T-helper 1 cell treated with Interleukin-12 subunit alpha and Interleukin-12 subunit beta and Interleukin-4 antibody, amounts not matched to agents 30 μg/mL and 1 μg/mL, for 36 hours (primary cell): ENCODE results near the gene TMEM220.

Source experiments
- H3K27ac Mint-ChIP-seq: one replicate; pipeline ENCODE4 v1.8.0; 2021; ENCODE audit warnings: mild to moderate bottlenecking, mixed read lengths
- H3K27me3 Mint-ChIP-seq: one replicate; pipeline ENCODE4 v1.8.0; 2021; ENCODE audit warnings: low read depth, mixed read lengths
- H3K36me3 Mint-ChIP-seq: one replicate; pipeline ENCODE4 v1.8.0; 2021; ENCODE audit warnings: low read depth, mixed read lengths
- H3K4me1 Mint-ChIP-seq: one replicate; pipeline ENCODE4 v1.8.0; 2021; ENCODE audit warnings: low read depth, mixed read lengths
- H3K4me3 Mint-ChIP-seq: one replicate; pipeline ENCODE4 v1.8.0; 2021; ENCODE audit warnings: mild to moderate bottlenecking, moderate library complexity, mixed read lengths
- H3K9me3 Mint-ChIP-seq: one replicate; pipeline ENCODE4 v1.8.0; 2021; ENCODE audit warnings: mixed read lengths

Gene TMEM220

DNA sequence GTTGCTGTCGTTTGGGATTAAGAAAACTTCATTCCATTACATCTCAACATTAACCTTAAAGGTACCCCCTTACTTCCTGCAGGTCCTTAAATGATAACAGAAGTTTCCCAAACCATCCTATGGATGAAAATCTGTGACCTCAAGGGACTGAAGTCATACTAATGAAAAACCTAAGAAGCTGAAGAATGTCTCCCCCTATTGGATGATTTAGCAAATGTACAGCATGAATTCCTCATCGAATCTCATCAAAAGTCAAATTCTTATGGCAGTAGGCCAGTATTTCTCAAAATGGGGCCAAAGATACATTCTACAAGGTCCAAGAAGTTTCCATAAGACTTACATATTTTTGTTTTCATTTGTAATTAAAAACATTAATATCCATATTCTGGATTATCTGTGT lies 46.0 kb downstream of the TMEM220 start:
- Mint-ChIP-seq H3K9me3 (no peaks in the 10 kb centered on the region), H3K27ac (no peak overlapping the region), H3K27me3 (no peaks in the 10 kb centered on the region), H3K4me1 (peaks cover 2% of the 10 kb centered on the region), H3K36me3 (peaks cover 40% of the 10 kb centered on the region), H3K4me3 (no peak overlapping the region)

DNA sequence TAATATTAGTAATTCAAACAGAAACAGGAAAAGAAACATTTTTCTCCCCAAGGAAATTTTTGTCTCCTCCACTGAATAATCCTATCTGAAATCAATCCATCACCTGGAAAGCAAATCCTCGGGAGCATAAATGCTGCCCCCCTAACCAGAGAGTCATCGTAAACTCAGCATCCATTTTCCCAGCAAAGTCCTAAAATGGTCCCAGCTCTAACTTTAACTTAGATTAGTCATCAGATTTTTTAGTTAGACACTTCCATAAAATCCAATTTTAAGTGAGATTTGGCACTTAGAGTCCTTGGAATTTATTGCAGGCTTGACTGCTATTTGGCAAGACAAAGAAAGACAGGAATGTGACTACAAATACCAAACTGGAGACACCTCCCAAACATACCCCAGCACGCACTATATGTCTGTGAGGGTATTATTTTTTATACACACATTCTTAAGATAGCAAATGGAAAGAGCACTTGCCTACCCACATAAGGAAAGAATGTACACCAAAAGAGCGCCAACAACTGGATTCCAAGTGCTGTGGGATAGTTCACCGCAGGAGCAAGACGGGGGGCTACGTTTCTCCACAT lies 47.9 kb downstream of the TMEM220 start:
- Mint-ChIP-seq H3K4me1 (no peaks in the 10 kb centered on the region), H3K4me3 (no peak overlapping the region), H3K27me3 (no peaks in the 10 kb centered on the region), H3K36me3 (peaks cover 45% of the 10 kb centered on the region), H3K9me3 (no peaks in the 10 kb centered on the region), H3K27ac (no peak overlapping the region)

DNA sequence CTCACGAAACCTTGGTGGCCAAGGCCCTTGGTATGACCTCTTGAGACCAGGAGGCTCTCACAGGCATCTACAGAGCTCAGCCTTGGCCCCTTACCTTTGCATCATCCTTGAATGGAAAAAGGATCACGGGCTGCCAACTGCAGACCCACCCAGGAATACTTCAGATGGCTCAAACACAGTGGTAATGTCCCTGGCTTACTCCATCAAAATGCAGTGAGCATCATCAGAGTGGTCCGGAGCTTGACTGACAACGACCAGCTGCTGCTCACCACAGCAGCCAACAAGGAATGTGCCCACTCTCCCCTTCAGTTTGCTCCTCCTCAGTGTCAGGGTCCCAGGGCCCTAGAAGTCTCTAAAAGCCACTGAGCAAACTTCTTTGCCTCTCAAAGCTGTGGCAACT lies 55.1 kb downstream of the TMEM220 start:
- Mint-ChIP-seq H3K27me3 (no peaks in the 10 kb centered on the region), H3K4me3 (no peak overlapping the region), H3K9me3 (no peaks in the 10 kb centered on the region), H3K27ac (no peak overlapping the region), H3K4me1 (no peaks in the 10 kb centered on the region), H3K36me3 (peaks cover 12% of the 10 kb centered on the region)

DNA sequence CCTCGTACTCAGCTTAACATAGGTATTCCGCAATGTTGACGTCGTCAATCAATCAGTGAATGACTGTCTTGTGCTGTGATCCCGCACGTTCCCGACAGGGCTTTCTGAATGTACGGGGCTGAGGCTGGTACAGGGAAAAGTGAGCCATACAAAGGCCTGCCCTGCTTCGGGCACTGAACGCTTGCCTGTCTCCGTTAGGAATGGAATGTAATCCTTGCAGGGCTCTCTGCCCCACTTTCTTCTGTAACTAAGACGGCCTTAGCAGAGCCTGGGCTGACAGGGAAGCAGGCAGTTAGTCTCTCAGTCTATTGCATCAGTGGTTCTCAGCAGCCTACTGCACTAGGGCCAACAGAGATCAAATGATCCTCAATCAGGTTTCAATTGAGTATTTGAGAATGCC lies 56.5 kb downstream of the TMEM220 start:
- Mint-ChIP-seq H3K4me1 (no peaks in the 10 kb centered on the region), H3K36me3 (peaks cover 5% of the 10 kb centered on the region), H3K4me3 (no peak overlapping the region), H3K9me3 (no peaks in the 10 kb centered on the region), H3K27me3 (no peaks in the 10 kb centered on the region), H3K27ac (no peak overlapping the region)

DNA sequence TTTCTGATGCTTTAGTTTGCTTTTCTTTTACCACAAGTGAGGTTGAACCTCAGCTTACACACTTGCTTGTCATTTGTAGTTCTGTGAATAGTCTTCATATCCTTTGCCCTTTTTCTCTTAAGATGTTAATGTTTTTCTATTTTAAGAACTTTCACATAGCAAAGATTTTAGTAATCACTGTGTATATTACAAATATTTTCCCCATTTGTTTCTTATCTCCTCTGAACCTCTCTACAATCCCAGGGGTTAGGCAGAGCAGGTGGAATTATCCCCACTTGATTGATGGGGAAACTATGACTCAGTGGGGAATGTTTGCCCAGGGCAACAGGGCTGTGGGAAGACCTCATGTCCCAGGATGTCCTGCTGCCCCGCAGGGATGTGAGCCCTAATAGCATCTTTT lies 61.0 kb downstream of the TMEM220 start:
- H3K4me1 Mint-ChIP-seq = no peaks in the 10 kb centered on the region
- no peak overlapping the region for H3K4me3 Mint-ChIP-seq
- no peak overlapping the region for H3K27ac Mint-ChIP-seq
- H3K9me3 Mint-ChIP-seq = no peaks in the 10 kb centered on the region
- H3K36me3 Mint-ChIP-seq = no peaks in the 10 kb centered on the region
- H3K27me3 Mint-ChIP-seq = no peaks in the 10 kb centered on the region

- no peak overlapping the region for H3K27ac Mint-ChIP-seq
- no peaks in the 10 kb centered on the region for H3K9me3 Mint-ChIP-seq
- H3K4me3 Mint-ChIP-seq = no peak overlapping the region
- H3K27me3 Mint-ChIP-seq = no peaks in the 10 kb centered on the region
- no peaks in the 10 kb centered on the region for H3K36me3 Mint-ChIP-seq
- no peaks in the 10 kb centered on the region for H3K4me1 Mint-ChIP-seq
Measured at GRCh38 chr17:10666906-10667305, 62.9 kb downstream of the TMEM220 start.

- H3K9me3 Mint-ChIP-seq = no peaks in the 10 kb centered on the region
- no peaks in the 10 kb centered on the region for H3K36me3 Mint-ChIP-seq
- H3K4me3 Mint-ChIP-seq = no peak overlapping the region
- H3K4me1 Mint-ChIP-seq = no peaks in the 10 kb centered on the region
- H3K27ac Mint-ChIP-seq = no peak overlapping the region
- no peaks in the 10 kb centered on the region for H3K27me3 Mint-ChIP-seq
Measured at GRCh38 chr17:10664571-10664970, 65.3 kb downstream of the TMEM220 start.
